Stimulated activated CD4-positive, alpha-beta T cell treated with anti-CD3 and anti-CD28 coated beads, Interleukin-12 subunit alpha, Interleukin-12 subunit beta, amount 100 ng/mL, for 48 hours (primary cell): ENCODE results near the gene NDUFV1.
"Not testable (repeated sequence)": the region's sequence is repeated elsewhere in the genome, so short reads cannot be mapped to it uniquely, and the experiment has no call there.

Source experiments
- DNase-seq, 3 donors: peaks; one replicate each; pipeline ENCODE4 v3.0.0-alpha.2; 2020; ENCODE audit warnings: low read depth in 2 of 3, low spot score in 1 of 3

Gene NDUFV1

GRCh38 chr11:67652965-67653845, 46.5 kb downstream of the NDUFV1 start:
- no peak for DNase-seq

- no peak for DNase-seq
These were observed 47.5 kb downstream of the NDUFV1 start for GRCh38 chr11:67654225-67654624.

DNA sequence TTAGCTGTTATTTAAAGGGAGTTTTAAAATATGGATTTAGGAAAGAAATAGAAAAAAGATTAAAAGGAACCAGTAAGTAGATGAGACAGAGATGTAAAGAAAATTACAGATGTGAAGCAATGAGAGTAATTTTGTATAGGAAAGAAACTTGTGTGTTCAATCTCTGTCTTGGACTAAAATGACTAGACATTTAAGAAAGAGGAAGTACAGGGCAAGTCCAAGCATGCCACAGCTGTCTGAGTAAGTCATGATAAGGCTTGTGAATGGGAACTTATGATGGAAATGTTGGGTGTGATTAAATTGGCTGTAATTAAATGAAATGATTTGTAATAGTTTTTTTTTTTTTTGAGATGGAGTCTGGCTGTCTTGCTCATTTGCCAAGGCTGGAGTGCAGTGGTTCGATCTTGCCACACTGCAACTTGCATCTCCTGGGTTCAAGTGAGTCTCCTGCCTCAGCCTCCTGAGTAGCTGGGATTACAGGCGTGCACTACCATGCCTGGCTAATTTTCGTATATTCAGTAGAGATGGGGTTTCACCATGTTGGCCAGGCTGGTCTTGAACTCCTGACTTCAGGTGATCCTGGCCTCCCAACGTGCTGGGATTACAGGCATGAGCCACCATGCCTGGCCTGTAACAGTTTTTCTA, 49.7 kb downstream of the NDUFV1 start:
- DNase-seq, result no peak

GRCh38 chr11:67657300-67657699, 50.6 kb downstream of the NDUFV1 start:
- DNase-seq, result no peak

- not testable (repeated sequence) for DNase-seq
These were observed 53.0 kb downstream of the NDUFV1 start for GRCh38 chr11:67659651-67660165.

- not testable (repeated sequence) for DNase-seq
These were observed 54.0 kb downstream of the NDUFV1 start for GRCh38 chr11:67660752-67661151.
